ENCODE results near the gene ACTR1A. TPM values are rescaled to one million over a fixed set of nuclear protein-coding genes. Genes with fewer than 3 reads are reported as not detected.

The ACTR1A gene
- total RNA-seq, 1 donor from 2014 or later, result 172 TPM

GRCh38 chr10:102491136-102491535 lies 11.4 kb downstream of the ACTR1A start:
- no peak for DNase-seq (ENCODE audit: extremely low read depth, low read depth, low spot score)

GRCh38 chr10:102485093-102485784 lies 17.3 kb downstream of the ACTR1A start:
- no peak for DNase-seq (ENCODE audit: extremely low read depth, low read depth, low spot score)

- no peak for DNase-seq (ENCODE audit: extremely low read depth, low read depth, low spot score)
Measured at GRCh38 chr10:102484021-102484420, 18.5 kb downstream of the ACTR1A start.

- no peak for DNase-seq (ENCODE audit: extremely low read depth, low read depth, low spot score)
Measured at GRCh38 chr10:102480396-102480795, 22.1 kb downstream of the ACTR1A start.

GRCh38 chr10:102479651-102480050 lies 22.9 kb downstream of the ACTR1A start:
- DNase-seq (ENCODE audit: extremely low read depth, low read depth, low spot score), result no peak

- no peak for DNase-seq (ENCODE audit: extremely low read depth, low read depth, low spot score)
Measured at GRCh38 chr10:102476466-102477141, 25.9 kb downstream of the ACTR1A start.

GRCh38 chr10:102475451-102476040 lies 27.0 kb downstream of the ACTR1A start:
- no peak for DNase-seq (ENCODE audit: extremely low read depth, low read depth, low spot score)

- no peak for DNase-seq (ENCODE audit: extremely low read depth, low read depth, low spot score)
Measured at GRCh38 chr10:102473445-102474331, 28.8 kb downstream of the ACTR1A start.

- no peak for DNase-seq (ENCODE audit: extremely low read depth, low read depth, low spot score)
Measured at GRCh38 chr10:102470579-102471546, 31.6 kb downstream of the ACTR1A start.

- no peak for DNase-seq (ENCODE audit: extremely low read depth, low read depth, low spot score)
Measured at GRCh38 chr10:102468683-102469082, 33.8 kb downstream of the ACTR1A start.

- DNase-seq (ENCODE audit: extremely low read depth, low read depth, low spot score), result no peak
Measured at GRCh38 chr10:102467971-102468438, 34.5 kb downstream of the ACTR1A start.

GRCh38 chr10:102467318-102467717 lies 35.2 kb downstream of the ACTR1A start:
- DNase-seq (ENCODE audit: extremely low read depth, low read depth, low spot score), result no peak

- no peak for DNase-seq (ENCODE audit: extremely low read depth, low read depth, low spot score)
Measured at GRCh38 chr10:102465466-102465865, 37.0 kb downstream of the ACTR1A start.

- no peak for DNase-seq (ENCODE audit: extremely low read depth, low read depth, low spot score)
Measured at GRCh38 chr10:102463983-102464382, 38.5 kb downstream of the ACTR1A start.

- DNase-seq (ENCODE audit: extremely low read depth, low read depth, low spot score), result no peak
Measured at GRCh38 chr10:102462512-102463054, 39.9 kb downstream of the ACTR1A start.

- DNase-seq (ENCODE audit: extremely low read depth, low read depth, low spot score), result no peak
Measured at GRCh38 chr10:102461187-102462054, 41.1 kb downstream of the ACTR1A start.

- DNase-seq (ENCODE audit: extremely low read depth, low read depth, low spot score), result no peak
Measured at GRCh38 chr10:102460836-102461186, 41.7 kb downstream of the ACTR1A start.

- no peak for DNase-seq (ENCODE audit: extremely low read depth, low read depth, low spot score)
Measured at GRCh38 chr10:102458656-102459055, 43.9 kb downstream of the ACTR1A start.
